D721Med (cell line): Measurements from ENCODE around the gene PRELID2.

Experiments
- DNase-seq: peaks from one replicate; pipeline ENCODE4 v3.0.0; 2011; ENCODE audit warnings: low spot score; ENCODE audit not compliant: insufficient read length
- FAIRE-seq: peaks from 2 replicates; lab custom pipeline; 2011; peaks lifted over from hg19 to GRCh38; lab: Jason Lieb, UNC
- CTCF ChIP-seq: IDR thresholded peaks from 2 replicates; pipeline ENCODE4 v1.5.1; 2012; ENCODE audit warnings: mild to moderate bottlenecking, control low read depth; ENCODE audit not compliant: insufficient read depth; ENCODE audit errors: missing control alignments

Gene PRELID2

GRCh38 chr5:145797336-145797735, 37.8 kb downstream of the PRELID2 start:
- DNase-seq (no peak), FAIRE-seq (no peak)
- no peak for TF ChIP-seq CTCF

GRCh38 chr5:145796318-145796717, 38.8 kb downstream of the PRELID2 start:
- DNase-seq = no peak
- FAIRE-seq = no peak
- TF ChIP-seq CTCF = no peak

- DNase-seq = no peak
- no peak for TF ChIP-seq CTCF
- FAIRE-seq = no peak
Measured at GRCh38 chr5:145793574-145793973, 41.6 kb downstream of the PRELID2 start.

GRCh38 chr5:145792840-145793239, 42.3 kb downstream of the PRELID2 start:
- TF ChIP-seq CTCF = no peak
- no peak for DNase-seq

GRCh38 chr5:145791866-145792265, 43.3 kb downstream of the PRELID2 start:
- DNase-seq = no peak
- no peak for TF ChIP-seq CTCF
- FAIRE-seq = no peak

More at GRCh38 chr5:145792840-145793239, 42.3 kb downstream of the PRELID2 start:
- FAIRE-seq = no peak

- no peak for TF ChIP-seq CTCF
- DNase-seq = no peak
- no peak for FAIRE-seq
Measured at GRCh38 chr5:145787996-145788395, 47.1 kb downstream of the PRELID2 start.

GRCh38 chr5:145787507-145787906, 47.6 kb downstream of the PRELID2 start:
- FAIRE-seq = no peak
- no peak for TF ChIP-seq CTCF
- DNase-seq = no peak
